Activated CD4-positive, alpha-beta T cell treated with anti-CD3 and anti-CD28 coated beads for 36 hours (primary cell): ENCODE measurements around the gene URGCP. TPM values are rescaled to one million over a fixed set of nuclear protein-coding genes. Genes with fewer than 3 reads are reported as not detected.
"Not testable (repeated sequence)": the region's sequence is repeated elsewhere in the genome, so short reads cannot be mapped to it uniquely, and the experiment has no call there.

Experiments used
- ATAC-seq: fragments of 200-7000 bp; cut with Tn5 transposase; one replicate; pipeline ENCODE4 v1.10.0; 2021; ENCODE audit warnings: mild to moderate bottlenecking, moderate library complexity
- CTCF ChIA-PET: fragments of 350-600 bp; sonication (Branson Sonifier 250); formaldehyde crosslinking; loops from one replicate; lab custom pipeline; 2021; ENCODE audit warnings: antibody characterized with exemption; lab: Charles Lee
- POLR2A ChIA-PET: fragments of 350-600 bp; sonication (Branson Sonifier 250); formaldehyde crosslinking; loops from one replicate; lab custom pipeline; 2021; ENCODE audit warnings: antibody characterized with exemption, inconsistent platforms; lab: Charles Lee
- DNase-seq: peaks from one replicate; pipeline ENCODE4 v3.0.0-alpha.2; 2020
- H3K27ac Mint-ChIP-seq: one replicate; pipeline ENCODE4 v1.8.0; 2021; ENCODE audit warnings: mixed read lengths
- H3K27me3 Mint-ChIP-seq: one replicate; pipeline ENCODE4 v1.8.0; 2021; ENCODE audit warnings: mixed read lengths
- H3K36me3 Mint-ChIP-seq: one replicate; pipeline ENCODE4 v1.8.0; 2021; ENCODE audit warnings: low read depth, mixed read lengths
- H3K4me1 Mint-ChIP-seq: one replicate; pipeline ENCODE4 v1.8.0; 2021; ENCODE audit warnings: mixed read lengths
- H3K4me3 Mint-ChIP-seq: one replicate; pipeline ENCODE4 v1.8.0; 2021; ENCODE audit warnings: mild to moderate bottlenecking, moderate library complexity, mixed read lengths
- H3K9me3 Mint-ChIP-seq: one replicate; pipeline ENCODE4 v1.8.0; 2021; ENCODE audit warnings: low read depth, mixed read lengths
- intact Hi-C, 2 experiments: fragments of 100-400 bp; cut with DNase I in 1 of 2; cut with micrococcal nuclease in 1 of 2; formaldehyde crosslinking; loops; one replicate each; pipeline versions ENCODE4 v1.14.2 to v1.15.1; 2022 to 2024; cut with DNase I, micrococcal nuclease
- total RNA-seq, 2 experiments: library from RNA; stranded (reverse); gene quantifications; one replicate each; pipeline ENCODE4 v1.2.3, GENCODE V29; 2021

Gene URGCP
- total RNA-seq, 2 experiments from 2014 or later = 22.2 to 23.0 TPM

DNA sequence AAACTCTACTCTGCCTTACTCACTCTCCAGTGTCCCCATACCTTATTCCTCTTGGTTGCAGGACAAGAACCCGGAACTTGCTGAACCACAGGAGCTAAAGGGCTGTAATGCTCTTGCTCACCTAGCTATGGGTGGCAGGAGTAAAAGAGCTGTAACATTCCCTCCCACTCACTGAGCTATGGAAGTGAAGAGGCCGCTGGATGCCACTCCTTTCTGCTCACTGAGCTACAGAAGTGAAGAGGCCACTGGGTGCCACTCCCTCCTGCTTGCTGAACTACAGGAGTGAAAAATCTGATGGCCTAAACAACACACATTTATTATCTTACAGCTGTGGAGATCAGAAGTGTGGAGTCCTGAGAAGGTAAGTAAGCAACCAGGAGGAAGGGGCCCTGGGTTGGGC, 54.6 kb downstream of the URGCP start:
- Mint-ChIP-seq H3K4me1 (no peaks in the 10 kb centered on the region), H3K36me3 (no peaks in the 10 kb centered on the region), H3K4me3 (no peak overlapping the region), H3K27me3 (no peaks in the 10 kb centered on the region), H3K9me3 (no peaks in the 10 kb centered on the region), H3K27ac (no peak overlapping the region)
- ATAC-seq = no peak
- POLR2A ChIA-PET = no interaction called here
- CTCF ChIA-PET = interaction anchor here (1.1 to 1.2 kb wide), 3 partner anchors 13 to 128 kb away, joined by 3 to 9 read pairs (median 4); no protein-coding TSS in a partner anchor
- intact Hi-C loops = no loop called here
- no peak for DNase-seq

DNA sequence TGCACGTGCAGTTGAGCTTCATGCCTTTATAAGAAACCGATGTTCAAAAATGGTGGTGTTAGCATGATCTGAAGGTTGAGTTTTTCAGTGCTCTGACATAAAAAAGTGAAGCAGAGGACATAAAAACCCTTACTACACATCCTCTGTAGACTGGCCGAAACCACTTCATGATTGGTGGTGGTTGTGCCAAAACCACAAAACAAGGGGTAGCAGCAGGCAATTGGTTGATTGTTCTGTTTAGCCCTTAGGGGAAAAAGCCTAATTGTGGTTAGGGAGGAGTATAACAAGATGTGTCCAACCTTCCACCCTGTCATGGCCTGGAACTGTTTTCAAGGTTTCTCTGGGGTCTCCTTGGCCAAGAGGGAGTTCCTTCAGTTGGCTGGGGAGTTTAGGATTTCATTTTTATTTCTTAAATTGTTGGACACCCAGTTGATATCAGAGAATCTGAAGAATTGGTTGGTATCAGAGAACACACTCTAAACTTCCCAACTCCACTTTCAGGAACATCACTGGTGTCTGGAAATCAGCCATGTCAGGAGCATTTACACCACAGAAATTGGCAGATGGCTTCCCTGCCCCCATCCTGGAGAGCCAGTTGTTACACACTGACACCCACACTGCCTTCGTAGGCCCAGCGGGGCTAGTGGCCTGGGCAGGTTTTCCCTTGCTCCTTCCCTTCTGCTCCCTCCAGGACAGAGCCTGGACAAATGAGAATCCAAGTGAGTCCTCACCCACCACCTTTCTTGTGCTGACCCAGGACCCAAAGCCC, 55.9 kb downstream of the URGCP start:
- no peak overlapping the region for H3K27ac Mint-ChIP-seq
- DNase-seq (no peak), ATAC-seq (no peak)
- no peaks in the 10 kb centered on the region for H3K4me1 Mint-ChIP-seq
- H3K9me3 Mint-ChIP-seq = no peaks in the 10 kb centered on the region
- ChIA-PET POLR2A (no interaction called here), CTCF (interaction anchor here (1.1 kb wide), 1 partner anchor 127 kb away, joined by 3 read pairs; no protein-coding TSS in a partner anchor)
- H3K36me3 Mint-ChIP-seq = no peaks in the 10 kb centered on the region
- no peak overlapping the region for H3K4me3 Mint-ChIP-seq
- intact Hi-C loops = no loop called here
- no peaks in the 10 kb centered on the region for H3K27me3 Mint-ChIP-seq

DNA sequence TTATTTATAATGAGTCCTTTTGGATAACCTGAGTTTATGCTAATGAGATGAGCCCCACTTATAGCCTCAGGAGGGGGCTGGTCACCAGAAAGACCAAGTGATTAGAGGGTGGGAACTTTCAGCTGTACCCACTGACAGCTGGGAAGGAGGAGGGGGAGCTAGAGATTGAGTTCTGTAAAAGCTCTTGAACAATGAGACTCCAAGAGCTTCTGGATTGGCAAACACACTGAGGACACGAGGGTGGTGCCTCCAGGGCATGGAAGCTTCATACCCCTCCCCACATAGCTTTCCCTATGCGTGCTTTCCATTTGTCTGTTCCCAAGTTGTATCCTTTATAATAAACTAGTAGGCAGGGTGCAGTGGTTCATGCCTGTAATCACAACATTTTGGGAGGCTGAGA, 57.3 kb downstream of the URGCP start:
- no peak for ATAC-seq
- POLR2A ChIA-PET = no interaction called here

DNA sequence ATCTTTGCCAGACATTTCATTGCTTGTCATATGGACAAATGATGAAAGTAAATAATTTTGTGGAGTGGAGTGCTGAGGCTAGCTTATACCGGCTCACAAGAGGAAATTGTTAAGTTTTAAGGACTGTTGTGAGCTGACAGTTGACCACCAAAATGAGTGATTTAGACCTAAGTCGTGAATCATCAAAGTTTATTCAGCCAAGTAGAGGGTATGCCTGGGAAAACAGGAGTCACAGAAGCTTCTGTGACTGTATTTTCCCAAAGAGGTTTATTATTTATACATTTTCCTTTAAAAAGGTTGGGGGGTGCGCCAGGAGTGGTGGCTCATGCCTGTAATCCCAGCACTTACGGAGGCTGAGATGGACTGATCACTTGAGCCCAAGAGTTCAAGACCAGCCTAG, 58.9 kb downstream of the URGCP start:
- DNase-seq (no peak), ATAC-seq (no peak)
- no peak overlapping the region for H3K4me3 Mint-ChIP-seq
- no peaks in the 10 kb centered on the region for H3K36me3 Mint-ChIP-seq
- POLR2A ChIA-PET = no interaction called here
- H3K9me3 Mint-ChIP-seq = no peaks in the 10 kb centered on the region
- CTCF ChIA-PET = interaction anchor here (0.5 to 2.4 kb wide), 3 partner anchors 9 to 284 kb away, joined by 3 to 19 read pairs (median 3); no protein-coding TSS in a partner anchor
- no peaks in the 10 kb centered on the region for H3K27me3 Mint-ChIP-seq
- H3K4me1 Mint-ChIP-seq = no peaks in the 10 kb centered on the region
- intact Hi-C loops = no loop called here
- H3K27ac Mint-ChIP-seq = no peak overlapping the region

More for the DNA sequence above, 57.3 kb downstream of the URGCP start:
- Mint-ChIP-seq H3K27ac (no peak overlapping the region), H3K4me3 (no peak overlapping the region), H3K36me3 (no peaks in the 10 kb centered on the region), H3K4me1 (no peaks in the 10 kb centered on the region), H3K27me3 (no peaks in the 10 kb centered on the region), H3K9me3 (no peaks in the 10 kb centered on the region)
- CTCF ChIA-PET = interaction anchor here (2.4 kb wide), 1 partner anchor 10 kb away, joined by 19 read pairs; no protein-coding TSS in a partner anchor
- intact Hi-C loops = no loop called here
- DNase-seq = no peak

DNA sequence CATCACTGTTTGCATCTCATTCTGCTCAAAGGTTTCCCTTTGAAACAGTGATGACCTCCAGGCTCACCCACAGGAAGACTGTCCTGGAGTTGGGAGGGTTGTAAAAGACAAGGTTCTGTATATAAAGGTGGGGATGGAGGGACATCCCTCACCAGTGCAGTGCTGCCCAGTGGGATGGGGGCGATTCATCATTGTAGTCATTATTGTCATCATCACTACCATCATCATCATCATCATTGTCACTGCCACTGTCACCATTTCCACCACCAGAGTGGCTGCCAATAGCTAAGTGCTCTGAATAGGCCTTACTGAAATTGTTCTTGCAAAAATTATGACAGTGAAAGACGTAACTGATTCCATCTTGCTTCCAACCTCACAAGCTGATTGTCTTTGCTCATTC, 61.7 kb downstream of the URGCP start:
- H3K4me3 Mint-ChIP-seq = no peak overlapping the region
- H3K27ac Mint-ChIP-seq = no peak overlapping the region
- POLR2A ChIA-PET = no interaction called here
- no peaks in the 10 kb centered on the region for H3K27me3 Mint-ChIP-seq
- ATAC-seq (peak; percentile 53), DNase-seq (peak; percentile 18)
- H3K9me3 Mint-ChIP-seq = no peaks in the 10 kb centered on the region
- no peaks in the 10 kb centered on the region for H3K36me3 Mint-ChIP-seq
- CTCF ChIA-PET = interaction anchor here (0.8 to 1.4 kb wide), 7 partner anchors 10 to 285 kb away, joined by 3 to 5 read pairs (median 4); partner anchors contain the start of gene STK17A
- intact Hi-C loops = no loop called here
- H3K4me1 Mint-ChIP-seq = no peaks in the 10 kb centered on the region

DNA sequence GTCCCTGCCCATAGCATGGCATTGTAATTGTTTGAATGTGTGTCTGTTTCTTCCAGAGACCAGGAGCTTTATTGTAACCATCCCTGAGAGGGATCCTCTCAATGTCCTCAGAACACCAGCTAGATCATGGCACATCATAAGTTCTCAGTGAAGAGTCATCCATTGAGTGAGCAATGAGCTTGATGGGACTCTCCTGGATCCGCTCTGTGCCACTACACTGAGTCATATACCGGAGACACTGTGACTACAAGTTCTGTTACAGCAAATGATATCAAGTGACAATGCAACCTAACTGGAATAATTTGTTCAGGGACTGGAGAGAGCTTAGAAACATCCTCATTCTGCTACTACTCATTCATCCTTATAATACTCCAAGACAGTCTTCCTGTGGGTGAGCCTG, 62.1 kb downstream of the URGCP start:
- H3K4me1 Mint-ChIP-seq = no peaks in the 10 kb centered on the region
- ChIA-PET CTCF (interaction anchor here (0.8 to 1.4 kb wide), 7 partner anchors 10 to 284 kb away, joined by 3 to 5 read pairs (median 4); partner anchors contain the start of gene STK17A), POLR2A (interaction anchor here (0.6 kb wide), 1 partner anchor 24 kb away, joined by 3 read pairs; no protein-coding TSS in a partner anchor)
- no peak overlapping the region for H3K27ac Mint-ChIP-seq
- H3K4me3 Mint-ChIP-seq = no peak overlapping the region
- no peaks in the 10 kb centered on the region for H3K36me3 Mint-ChIP-seq
- ATAC-seq (peak; percentile 93), DNase-seq (no peak)
- no peaks in the 10 kb centered on the region for H3K9me3 Mint-ChIP-seq
- H3K27me3 Mint-ChIP-seq = no peaks in the 10 kb centered on the region
- intact Hi-C loops = no loop called here

DNA sequence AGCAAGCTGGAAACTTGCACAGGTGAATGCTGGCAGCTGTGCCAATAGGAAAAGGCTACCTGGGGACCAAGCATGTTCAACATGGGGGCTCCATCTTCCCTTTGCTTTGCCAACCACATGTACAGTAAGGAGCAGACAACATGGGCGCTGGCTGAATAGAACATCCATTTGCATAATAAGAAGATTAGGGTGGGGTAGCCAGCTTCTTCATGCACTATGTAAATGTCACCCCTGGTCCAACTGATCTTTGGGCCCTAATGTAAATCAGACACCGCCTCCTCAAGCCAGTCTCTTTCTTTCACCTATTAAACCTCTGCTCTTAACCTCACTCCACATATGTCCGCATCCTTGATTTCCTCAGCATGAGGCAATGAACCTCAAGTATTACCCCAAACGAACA, 63.1 kb downstream of the URGCP start:
- ATAC-seq (no peak), DNase-seq (no peak)
- ChIA-PET POLR2A (interaction anchor here (0.6 kb wide), 1 partner anchor 1001 kb away, joined by 3 read pairs; no protein-coding TSS in a partner anchor), CTCF (interaction anchor here (0.7 to 1.3 kb wide), 4 partner anchors 9 to 903 kb away, joined by 4 to 5 read pairs (median 4); no protein-coding TSS in a partner anchor)
- Mint-ChIP-seq H3K27me3 (no peaks in the 10 kb centered on the region), H3K27ac (no peak overlapping the region), H3K4me3 (no peak overlapping the region), H3K9me3 (no peaks in the 10 kb centered on the region), H3K36me3 (no peaks in the 10 kb centered on the region), H3K4me1 (peaks cover 5% of the 10 kb centered on the region)
- intact Hi-C loops = no loop called here

DNA sequence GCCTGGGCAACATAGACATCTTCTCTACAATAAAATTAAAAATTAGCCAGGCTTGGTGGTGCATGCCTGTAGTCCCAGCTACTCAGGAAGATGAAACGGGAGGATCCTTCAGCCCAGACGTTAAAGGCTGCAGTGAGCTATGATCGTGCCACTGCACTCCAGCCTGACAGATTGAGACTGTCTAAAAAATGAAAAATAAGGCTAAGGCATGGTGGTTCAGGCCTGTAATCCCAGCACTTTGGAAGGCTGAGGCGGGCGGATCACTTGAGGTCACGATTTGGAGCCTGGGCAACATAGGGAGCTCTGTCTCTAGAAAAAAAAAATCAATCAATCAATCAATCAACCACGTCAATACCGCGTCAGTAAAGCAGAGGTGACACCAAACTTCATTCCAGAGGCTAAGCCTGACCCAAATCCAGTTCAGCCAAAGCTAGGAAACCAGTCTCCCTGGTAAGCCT, 68.2 kb downstream of the URGCP start:
- no peak overlapping the region for H3K27ac Mint-ChIP-seq
- POLR2A ChIA-PET = no interaction called here
- CTCF ChIA-PET = interaction anchor here (0.7 to 6.4 kb wide), 36 partner anchors 9 to 404 kb away, joined by 3 to 76 read pairs (median 4); partner anchors contain the start of genes BLVRA, COA1 and STK17A
- H3K9me3 Mint-ChIP-seq = peaks cover 1% of the 10 kb centered on the region
- peaks cover 21% of the 10 kb centered on the region for H3K4me1 Mint-ChIP-seq
- H3K36me3 Mint-ChIP-seq = peaks cover 8% of the 10 kb centered on the region
- ATAC-seq (no peak), DNase-seq (no peak)
- no peak overlapping the region for H3K4me3 Mint-ChIP-seq
- intact Hi-C loops = loop anchor here (1.0 to 10.0 kb wide), 6 partner anchors 256 to 1896 kb away; partner anchors contain the start of genes MRPL32 (in 1 of the 2) and PSMA2 (in 1 of the 2)
- no peaks in the 10 kb centered on the region for H3K27me3 Mint-ChIP-seq

DNA sequence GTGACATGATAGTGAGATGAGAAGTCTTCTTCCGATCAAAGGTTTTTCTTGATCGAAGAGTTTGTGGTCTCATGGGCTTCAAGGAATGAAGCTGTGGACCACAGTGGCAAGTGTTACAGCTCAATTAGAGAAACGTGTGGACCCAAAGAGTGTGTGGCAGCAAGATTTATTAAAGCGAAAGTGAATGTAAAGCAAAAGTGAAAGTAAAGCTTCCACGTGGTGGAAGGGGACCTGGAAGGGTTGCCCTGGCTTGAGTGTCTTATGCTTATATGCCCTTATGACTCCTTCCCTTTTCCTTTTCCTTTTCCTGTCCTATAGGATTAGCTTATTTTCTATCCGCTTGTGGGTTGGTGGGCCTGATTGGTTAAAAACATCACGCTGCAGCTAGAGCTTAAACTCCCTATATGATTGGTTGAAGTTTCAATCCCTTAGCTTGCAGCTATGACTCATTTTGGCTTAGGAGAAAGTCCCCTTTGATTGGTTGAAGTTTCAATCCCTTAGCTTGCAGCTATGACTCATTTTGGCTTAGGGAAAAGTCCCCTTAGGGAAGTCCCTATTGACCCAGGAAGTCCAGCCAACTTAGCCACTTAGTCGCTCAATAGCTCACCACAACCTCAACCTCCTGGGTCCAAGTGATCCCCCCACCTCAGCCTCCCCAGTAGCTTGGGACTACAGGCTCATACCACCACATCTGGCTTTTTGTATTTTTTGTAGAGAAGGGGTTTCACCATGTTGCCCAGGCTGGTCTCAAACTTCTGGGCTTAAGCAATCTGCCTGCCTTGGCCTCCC, 71.7 kb downstream of the URGCP start:
- intact Hi-C loops = loop anchor here (1.0 to 10.0 kb wide), 10 partner anchors 35 to 1892 kb away; partner anchors contain the start of genes COA1 (in 2 of the 2), BLVRA (in 1 of the 2), MRPL32 (in 1 of the 2) and MRPS24 (in 1 of the 2)
- Mint-ChIP-seq H3K27ac (peak overlapping the region; percentile 93), H3K4me1 (peaks cover 30% of the 10 kb centered on the region), H3K4me3 (peak overlapping the region; percentile 66), H3K9me3 (peaks cover 8% of the 10 kb centered on the region), H3K36me3 (peaks cover 8% of the 10 kb centered on the region), H3K27me3 (no peaks in the 10 kb centered on the region)
- ChIA-PET CTCF (interaction anchor here (0.6 to 6.4 kb wide), 12 partner anchors 8 to 903 kb away, joined by 3 to 76 read pairs (median 4); partner anchors contain the start of genes COA1, PSMA2 and STK17A), POLR2A (interaction anchor here (0.7 to 1.4 kb wide), 4 partner anchors 84 to 252 kb away, joined by 3 to 7 read pairs (median 4); partner anchors contain the start of gene STK17A)
- peak; percentile 62 for DNase-seq
- peak; percentile 80 for ATAC-seq

DNA sequence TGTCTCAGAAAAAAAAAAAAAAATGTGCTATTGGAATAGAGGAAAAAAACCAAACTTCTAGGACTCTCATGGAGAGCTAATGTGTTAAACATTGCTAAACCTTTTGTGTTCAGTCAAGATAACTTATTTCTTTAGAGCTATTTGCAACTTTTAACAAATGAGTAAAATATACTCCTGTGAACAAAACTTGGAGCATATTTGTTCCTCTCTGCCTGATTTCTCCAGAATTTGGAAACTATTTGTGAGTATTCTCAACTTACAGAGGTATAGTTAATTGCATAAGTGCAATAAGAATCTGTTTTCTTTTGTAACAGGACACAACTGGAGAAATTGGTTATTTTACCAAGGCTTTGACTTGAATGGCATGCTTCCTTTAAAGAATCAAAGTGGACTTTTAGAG, 75.5 kb downstream of the URGCP start:
- CTCF ChIA-PET, H3K9me3 Mint-ChIP-seq, H3K36me3 Mint-ChIP-seq, H3K27ac Mint-ChIP-seq, ATAC-seq, DNase-seq, H3K4me3 Mint-ChIP-seq: not testable (repeated sequence)
- POLR2A ChIA-PET = interaction anchor here (0.6 kb wide), 1 partner anchor 257 kb away, joined by 3 read pairs; no protein-coding TSS in a partner anchor
- Mint-ChIP-seq H3K27me3 (peaks cover 22% of the 10 kb centered on the region), H3K4me1 (peaks cover 26% of the 10 kb centered on the region)
- intact Hi-C loops = loop anchor here (5.0 to 10.0 kb wide), 3 partner anchors 69 to 896 kb away; partner anchors contain the start of genes MRPL32 (in 1 of the 2) and PSMA2 (in 1 of the 2)
